HPDE6-E6E7 (cell line): ENCODE results near the gene C2CD4C.
"Not testable (repeated sequence)": the region's sequence is repeated elsewhere in the genome, so short reads cannot be mapped to it uniquely, and the experiment has no call there.

Experiments used
- DNase-seq: peaks from one replicate; pipeline ENCODE4 v3.0.0; 2011; ENCODE audit warnings: missing footprints; ENCODE audit errors: extremely low spot score

Gene C2CD4C

GRCh38 chr19:367963-368629 is 40.9 kb downstream of the C2CD4C start:
- DNase-seq, result no peak

DNA sequence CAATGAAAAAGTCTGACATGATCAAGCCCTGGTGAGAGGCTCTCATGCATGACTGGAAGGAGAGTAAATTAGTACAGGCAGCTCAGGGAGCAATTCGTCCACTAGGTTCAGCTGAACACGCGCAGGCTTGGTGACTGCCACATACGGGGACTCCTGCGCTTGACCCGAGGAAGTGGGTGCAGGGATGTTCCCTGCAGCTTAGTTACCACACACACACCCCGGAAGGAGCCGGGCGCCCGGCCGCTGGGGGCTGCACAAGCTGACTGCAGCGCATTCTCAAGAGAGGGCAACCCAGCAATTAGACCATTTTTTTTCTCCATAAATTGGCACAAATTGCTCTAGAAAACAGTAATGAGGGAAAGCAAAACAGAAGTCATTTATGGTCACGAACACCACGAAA is 41.4 kb downstream of the C2CD4C start:
- DNase-seq, result no peak

DNA sequence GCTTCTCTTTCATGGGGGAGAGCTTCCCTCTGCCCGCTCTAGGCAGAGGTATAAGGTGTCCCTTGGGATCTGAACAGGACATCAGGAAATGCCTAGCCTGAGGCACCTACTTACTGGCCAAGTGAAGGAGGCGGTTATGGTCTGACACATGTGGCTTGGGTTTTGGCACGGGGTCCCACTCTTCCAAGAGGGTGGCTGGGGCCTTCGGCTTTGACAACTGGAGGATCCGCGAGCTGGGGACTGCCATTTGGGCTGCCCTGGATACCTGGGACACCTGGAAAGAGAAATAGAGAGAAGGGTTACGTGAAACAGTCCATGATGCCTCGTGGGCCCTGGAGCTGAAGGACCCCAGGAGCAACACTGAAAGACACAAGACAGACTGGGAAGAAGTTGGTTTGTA is 42.0 kb downstream of the C2CD4C start:
- no peak for DNase-seq

GRCh38 chr19:366205-366783 is 42.7 kb downstream of the C2CD4C start:
- DNase-seq, result no peak

DNA sequence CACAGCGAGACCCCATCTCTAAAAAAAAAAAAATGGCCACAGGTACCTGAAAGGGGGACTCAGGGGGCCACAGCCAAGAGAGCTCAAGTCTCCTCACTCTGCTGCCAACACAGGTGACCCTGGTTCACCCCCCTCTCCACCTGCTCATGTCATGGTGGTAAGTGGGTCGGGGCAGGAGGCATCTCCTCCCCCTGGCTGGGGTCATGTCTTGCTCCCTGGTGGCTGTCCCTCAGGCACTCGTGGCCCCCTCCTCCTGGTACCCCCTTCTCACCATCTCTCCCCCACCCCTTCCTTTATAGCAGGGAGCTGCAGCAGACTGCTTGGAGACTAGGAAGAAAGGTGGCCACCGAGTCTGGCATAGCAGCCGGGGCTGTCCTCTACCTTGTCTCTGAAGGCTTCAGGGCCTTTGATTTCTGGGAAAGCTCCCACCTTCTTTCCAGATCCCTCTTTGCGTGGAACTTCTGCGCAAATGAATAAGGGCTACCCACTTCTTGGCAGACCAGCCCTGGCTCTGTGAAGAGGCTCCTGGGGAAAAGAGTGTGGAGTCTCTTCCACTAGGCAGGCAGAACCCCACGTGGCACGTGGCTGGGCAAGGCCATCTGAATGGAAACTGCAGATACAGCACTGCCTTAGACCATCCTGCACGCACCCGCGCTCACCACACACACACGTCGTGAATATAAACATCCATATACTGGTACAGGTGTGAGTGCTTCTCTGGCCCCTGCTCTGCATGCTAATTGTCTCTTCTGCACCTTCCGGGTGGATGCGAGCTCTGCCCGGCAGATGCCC is 44.3 kb downstream of the C2CD4C start:
- DNase-seq, result no peak

DNA sequence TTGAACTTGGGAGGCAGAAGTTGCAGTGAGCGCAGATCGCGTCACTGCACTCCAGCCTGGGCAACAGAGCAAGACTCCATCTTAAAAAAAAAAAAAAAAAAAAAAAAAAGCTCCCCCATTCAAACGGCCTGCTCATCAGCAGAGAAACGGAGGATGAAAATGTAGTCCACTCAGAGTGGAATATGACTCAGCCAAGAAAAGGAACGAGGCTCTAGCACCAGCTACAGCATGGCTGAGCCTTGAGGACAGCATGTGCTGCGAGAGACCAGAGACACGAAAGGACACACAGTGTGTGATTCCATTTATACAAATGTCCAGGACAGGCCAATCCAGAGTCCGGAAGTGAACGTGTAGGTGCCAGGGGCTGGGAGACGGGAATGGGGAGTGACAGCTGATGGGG is 46.3 kb downstream of the C2CD4C start:
- no peak for DNase-seq

- no peak for DNase-seq
Observed at GRCh38 chr19:362154-362553, 46.8 kb downstream of the C2CD4C start.

GRCh38 chr19:359653-359925 is 49.4 kb downstream of the C2CD4C start:
- DNase-seq, result no peak

DNA sequence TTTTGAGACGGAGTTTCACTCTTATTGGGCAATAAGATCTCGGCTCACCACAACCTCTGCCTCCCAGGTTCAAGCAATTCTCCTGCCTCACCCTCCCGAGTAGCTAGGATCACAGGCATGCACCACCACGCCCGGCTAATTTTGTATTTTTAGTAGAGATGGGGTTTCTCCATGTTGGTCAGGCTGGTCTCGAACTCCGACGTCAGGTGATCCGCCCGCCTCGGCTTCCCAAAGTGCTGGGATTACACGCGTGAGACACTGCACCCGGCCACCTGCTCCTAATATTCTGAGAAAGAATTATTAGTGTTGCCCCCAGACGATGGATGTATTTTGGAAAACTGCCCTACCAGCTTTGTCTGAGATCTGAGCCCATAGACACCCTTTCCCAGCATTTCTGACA is 53.4 kb downstream of the C2CD4C start:
- DNase-seq, result not testable (repeated sequence)
